HG03139 (cell line): ENCODE results near the gene GLIPR1.
"Not testable (repeated sequence)": the region's sequence is repeated elsewhere in the genome, so short reads cannot be mapped to it uniquely, and the experiment has no call there.

Experiments used
- ATAC-seq: cut with Tn5 transposase; IDR thresholded peaks from one replicate; pipeline ENCODE4 v1.9.1; 2021; ENCODE audit not compliant: unreplicated experiment

GLIPR1 gene

DNA sequence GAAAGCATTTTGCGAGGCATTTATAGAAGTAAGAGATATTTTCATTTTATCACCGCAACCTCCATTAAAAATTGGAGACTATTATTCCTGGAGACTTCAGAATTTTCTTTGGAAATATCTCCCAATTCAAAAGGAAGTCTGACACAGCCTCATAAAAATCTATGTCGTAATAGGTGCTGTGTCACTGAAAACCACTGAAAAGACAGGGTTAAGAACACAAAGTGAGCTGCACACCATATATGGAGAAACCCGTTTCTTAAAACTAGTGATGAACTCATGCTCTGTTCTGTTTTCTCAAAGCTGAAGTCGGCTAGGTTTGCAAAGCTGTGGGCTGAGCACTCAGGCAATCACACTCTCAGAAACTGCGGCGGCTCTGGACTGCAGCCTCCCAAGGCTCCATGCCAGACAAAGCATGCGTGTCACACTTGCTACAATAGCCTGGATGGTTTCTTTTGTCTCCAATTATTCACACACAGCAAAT lies at the start of gene GLIPR1:
Gene GLIPR1 (plus strand): TSS at position 287 of the 481 bp plus-strand sequence. CDS start 126 bp downstream, at position 413.
- ATAC-seq = peak; percentile 82

- ATAC-seq = no peak
These were observed 47.6 kb upstream of the GLIPR1 start for GRCh38 chr12:75432924-75433323.

DNA sequence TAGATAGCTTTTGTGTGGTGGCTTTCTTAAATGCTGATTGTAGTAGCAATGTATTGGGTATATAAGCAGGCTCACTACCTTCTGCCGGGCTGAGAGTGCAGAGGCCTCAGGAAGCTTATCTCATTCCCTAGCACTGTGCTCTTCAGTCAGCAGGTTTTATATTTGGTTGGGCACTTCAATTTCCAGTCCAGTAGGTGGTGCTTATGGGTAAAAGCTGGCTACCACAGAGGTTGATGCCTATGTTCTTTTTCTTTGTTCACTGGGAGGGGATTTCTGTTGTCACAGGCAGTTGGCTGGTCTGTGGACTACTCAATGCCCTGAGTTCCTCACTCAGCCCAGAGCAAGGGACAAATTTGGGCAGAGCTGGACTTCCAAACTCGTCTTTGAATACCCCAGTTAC lies 43.0 kb upstream of the GLIPR1 start:
- no peak for ATAC-seq

- ATAC-seq = no peak
These were observed 42.3 kb upstream of the GLIPR1 start for GRCh38 chr12:75438059-75438754.

DNA sequence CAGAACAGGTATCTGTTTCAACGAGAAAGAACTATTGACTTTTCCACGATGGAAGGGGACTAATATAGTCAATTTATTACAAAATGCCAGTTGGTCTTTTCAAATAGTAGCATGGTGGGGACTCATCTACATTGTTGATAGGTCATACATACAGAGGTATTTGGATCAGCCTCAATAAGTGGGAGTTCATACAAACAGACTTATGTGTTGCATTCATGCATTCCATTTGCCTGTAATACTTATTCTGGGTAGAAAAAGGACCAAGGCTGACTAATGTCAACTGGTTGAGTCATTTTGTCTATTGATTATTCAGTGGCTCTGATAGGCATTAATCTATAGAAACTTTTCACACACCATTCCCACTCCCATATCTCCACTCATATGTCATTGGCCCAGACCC lies 41.5 kb upstream of the GLIPR1 start:
- ATAC-seq = no peak

DNA sequence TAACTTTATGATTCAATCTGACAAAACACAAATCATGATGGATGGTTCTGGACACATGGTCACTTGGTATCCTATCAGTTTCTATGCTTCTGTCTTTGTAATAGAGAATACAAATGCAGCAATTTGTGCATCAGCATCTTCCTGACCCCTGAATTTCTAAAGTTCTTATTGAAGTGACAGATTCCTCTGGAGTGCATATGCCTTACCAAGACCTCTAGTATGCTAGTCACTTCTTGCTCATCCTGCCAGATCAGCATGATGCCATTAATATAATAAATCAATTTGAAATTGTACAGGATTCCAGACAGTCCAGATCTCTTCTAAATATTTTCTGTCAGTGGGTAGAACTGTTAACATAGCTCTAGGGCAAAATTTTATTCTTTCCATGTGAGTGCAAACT lies 40.6 kb upstream of the GLIPR1 start:
- ATAC-seq = no peak

DNA sequence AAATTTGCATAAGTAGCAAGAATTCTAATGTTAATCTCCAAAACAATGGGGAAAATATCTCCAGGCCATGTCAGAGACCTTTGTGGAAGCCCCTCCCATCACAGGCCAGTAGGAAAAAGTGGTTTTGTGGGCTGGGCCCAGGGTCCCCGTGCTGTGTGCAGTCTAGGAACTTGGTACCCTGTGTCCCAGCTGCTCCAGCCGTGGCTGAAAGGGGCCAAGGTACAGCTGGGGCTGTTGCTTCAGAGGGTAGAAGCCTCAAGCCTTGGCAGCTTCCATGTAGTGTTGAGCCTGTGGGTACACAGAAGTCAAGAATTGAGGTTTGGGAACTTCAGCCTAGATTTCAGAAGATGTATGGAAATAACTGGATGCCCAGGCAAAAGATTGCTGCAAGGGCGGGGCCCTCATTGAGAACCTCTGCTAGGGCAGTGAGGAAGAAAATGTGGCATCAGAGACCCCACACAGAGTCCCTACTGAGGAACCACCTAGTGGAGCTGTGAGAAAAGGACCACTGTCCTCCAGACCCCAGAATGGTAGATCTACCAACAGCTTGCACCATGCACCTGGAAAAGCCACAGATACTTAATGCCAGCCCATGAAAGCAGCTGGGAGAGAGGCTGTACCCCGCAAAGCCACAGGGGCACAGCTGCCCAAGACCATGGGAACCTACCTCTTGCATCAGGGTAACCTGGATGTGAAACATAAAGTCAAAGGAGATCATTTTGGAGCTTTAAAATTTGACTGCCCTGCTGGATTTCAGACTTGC lies 38.7 kb upstream of the GLIPR1 start:
- ATAC-seq = not testable (repeated sequence)

DNA sequence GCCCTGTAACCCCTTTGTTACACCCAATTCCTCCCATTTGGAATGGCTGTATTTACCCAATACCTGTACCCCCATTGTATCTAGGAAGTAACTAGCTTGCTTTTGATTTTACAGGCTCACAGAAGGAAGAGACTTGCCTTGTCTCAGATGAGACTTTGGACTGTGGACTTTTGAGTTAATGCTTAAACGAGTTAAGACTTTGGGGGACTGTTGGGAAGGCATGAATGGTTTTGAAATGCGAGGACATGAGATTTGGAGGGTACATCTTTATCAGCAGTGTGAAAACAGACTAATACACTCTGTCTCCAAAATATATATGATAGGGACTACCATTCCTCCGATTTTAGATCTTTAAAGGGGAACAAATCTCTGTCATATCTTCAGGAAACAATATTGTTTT lies 38.1 kb upstream of the GLIPR1 start:
- not testable (repeated sequence) for ATAC-seq

DNA sequence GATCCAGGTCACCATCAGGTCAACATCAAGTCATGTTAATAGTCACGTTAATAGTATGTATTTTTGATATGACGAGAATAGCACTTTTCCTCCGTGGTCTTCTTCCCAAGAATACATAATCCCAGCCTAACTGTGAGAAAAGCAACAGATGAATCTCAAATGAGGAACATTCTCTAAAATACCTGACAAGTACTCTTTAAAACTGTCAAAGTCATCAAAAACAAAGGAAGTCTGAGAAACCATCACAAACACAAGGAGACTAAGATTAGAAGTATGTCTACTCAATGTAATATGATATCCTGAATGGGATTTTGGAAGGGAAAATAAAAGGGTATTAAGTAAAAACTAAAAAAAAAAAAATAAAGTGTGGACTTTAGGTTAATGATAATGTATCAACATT lies 36.8 kb upstream of the GLIPR1 start:
- ATAC-seq = no peak

DNA sequence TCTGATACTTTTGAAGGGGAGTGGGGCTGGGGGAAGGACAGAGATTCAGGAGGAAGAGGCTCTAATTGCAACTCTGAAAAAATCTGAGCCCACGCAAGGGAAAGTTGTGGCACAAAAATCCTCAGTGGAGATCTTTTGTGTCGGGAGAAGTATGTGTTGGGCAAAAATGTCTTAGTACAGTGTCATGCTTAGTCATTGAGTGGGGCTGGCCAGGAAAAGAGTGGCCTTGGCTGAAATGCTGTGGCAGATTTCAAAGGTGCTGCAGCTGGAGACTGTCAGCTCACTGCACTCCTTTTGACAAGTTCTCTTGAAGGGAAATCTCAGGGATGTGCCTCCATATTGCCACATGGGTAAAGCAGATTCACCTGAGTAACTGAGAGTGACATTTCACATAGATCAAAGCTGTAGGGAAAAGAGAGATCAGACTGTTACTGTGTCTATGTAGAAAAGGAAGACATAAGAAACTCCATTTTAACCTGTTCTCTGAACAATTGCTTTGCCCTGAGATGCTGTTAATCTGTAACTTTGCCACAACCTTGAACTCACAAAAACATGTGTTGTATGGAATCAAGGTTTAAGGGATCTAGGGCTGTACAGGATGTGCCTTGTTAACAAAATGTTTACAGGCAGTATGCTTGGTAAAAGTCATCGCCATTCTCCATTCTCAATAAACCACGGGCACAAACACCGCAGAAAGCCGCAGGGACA lies 36.0 kb upstream of the GLIPR1 start:
- ATAC-seq = no peak

DNA sequence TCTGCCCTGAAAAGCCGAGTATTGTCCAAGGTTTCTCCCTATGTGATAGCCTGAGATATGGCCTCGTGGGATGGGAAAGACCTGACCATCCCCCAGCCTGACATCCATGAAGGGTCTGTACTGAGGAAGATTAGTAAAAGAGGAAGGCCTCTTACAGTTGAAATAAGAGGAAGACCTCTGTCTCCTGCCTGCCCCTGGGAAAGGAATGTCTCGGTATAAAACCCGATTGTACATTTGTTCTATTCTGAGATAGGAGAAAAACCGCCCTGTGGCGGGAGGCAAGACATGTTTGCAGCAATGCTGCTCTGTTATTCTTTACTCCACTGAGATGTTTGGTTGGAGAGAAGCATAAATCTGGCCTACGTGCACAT lies 35.4 kb upstream of the GLIPR1 start:
- ATAC-seq = not testable (repeated sequence)

DNA sequence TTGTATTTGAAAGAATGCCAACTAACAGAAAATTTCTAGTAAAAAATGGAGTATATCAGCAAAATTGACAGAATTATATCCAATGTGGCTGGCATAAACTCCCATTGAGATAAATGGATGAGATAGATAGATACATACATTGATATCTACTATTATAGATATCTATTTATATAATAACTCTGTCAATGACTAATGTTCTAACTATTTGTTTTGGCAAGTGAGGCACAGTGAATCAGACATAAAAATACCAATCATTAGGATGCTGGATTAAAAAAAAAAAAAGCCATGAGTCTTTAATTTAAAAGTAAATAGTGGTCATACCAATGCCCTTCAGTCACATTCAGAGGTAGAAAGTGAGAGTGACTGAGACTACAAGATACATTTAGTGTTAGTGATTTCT lies 33.7 kb upstream of the GLIPR1 start:
- ATAC-seq = no peak

- ATAC-seq = no peak
These were observed 32.7 kb upstream of the GLIPR1 start for GRCh38 chr12:75447691-75448393.

- ATAC-seq = no peak
These were observed 27.8 kb upstream of the GLIPR1 start for GRCh38 chr12:75452675-75453330.

GRCh38 chr12:75455839-75456238 lies 24.7 kb upstream of the GLIPR1 start:
- ATAC-seq = no peak

- ATAC-seq = no peak
These were observed 23.4 kb upstream of the GLIPR1 start for GRCh38 chr12:75457191-75457590.

DNA sequence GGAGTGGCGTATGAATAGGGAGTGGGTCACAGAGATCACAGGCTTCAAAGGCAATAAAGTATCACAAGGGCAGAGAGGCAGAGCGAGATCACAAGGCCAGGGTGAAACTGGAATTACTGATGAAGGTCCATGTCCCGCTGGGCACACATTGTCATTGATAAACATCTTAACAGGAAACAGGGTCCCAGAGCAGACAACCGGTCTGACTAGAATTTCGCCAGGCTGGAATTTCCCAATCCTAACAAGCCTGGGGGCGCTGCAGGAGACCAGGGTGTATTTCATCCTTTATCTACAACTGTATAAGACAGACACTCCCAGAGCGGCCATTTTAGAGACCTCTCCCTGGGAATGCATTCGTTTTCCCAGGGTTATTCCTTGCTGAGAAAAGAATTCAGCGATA lies 22.7 kb upstream of the GLIPR1 start:
- ATAC-seq = not testable (repeated sequence)

DNA sequence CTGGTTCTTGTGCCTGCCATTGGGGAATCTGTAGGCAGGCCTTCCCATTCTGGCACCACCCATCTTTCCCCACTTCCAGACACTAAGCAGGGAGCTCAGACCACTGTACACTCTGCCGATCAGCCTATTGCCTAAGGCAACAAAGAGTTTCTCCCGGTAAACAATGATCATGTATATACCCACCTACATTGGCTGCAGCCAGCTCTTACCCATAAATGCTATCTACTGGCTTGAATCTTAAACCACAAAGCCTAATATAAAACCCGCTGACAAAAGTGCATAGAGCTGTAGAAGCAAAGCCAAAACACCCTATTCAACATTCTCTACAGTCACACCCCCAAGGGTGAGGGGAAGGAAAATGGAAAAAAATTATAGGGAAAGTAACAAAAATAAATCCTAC lies 20.8 kb upstream of the GLIPR1 start:
- no peak for ATAC-seq

GRCh38 chr12:75460204-75460603 lies 20.4 kb upstream of the GLIPR1 start:
- no peak for ATAC-seq
